HG02870 (cell line): Measurements from ENCODE around the gene PTER.

Experiments
- ATAC-seq: cut with Tn5 transposase; IDR thresholded peaks from one replicate; pipeline ENCODE4 v1.9.1; 2021; ENCODE audit warnings: mild to moderate bottlenecking, moderate library complexity; ENCODE audit not compliant: unreplicated experiment

PTER gene

GRCh38 chr10:16436758-16437539 is at the start of gene PTER:
Gene PTER, plus strand, starts transcription at chr10:16437010. Its CDS starts 47,375 bp downstream, at chr10:16484385.
- peak; percentile 97 for ATAC-seq

GRCh38 chr10:16392531-16393069 is 44.2 kb upstream of the PTER start:
- ATAC-seq = no peak

GRCh38 chr10:16393271-16393858 is 43.4 kb upstream of the PTER start:
- no peak for ATAC-seq

GRCh38 chr10:16401416-16401815 is 35.4 kb upstream of the PTER start:
- no peak for ATAC-seq

- no peak for ATAC-seq
Observed at GRCh38 chr10:16408379-16408778, 28.4 kb upstream of the PTER start.

GRCh38 chr10:16417341-16417740 is 19.5 kb upstream of the PTER start:
- ATAC-seq = no peak

- no peak for ATAC-seq
Observed at GRCh38 chr10:16423599-16423998, 13.2 kb upstream of the PTER start.

GRCh38 chr10:16425449-16425848 is 11.4 kb upstream of the PTER start:
- ATAC-seq = no peak

GRCh38 chr10:16429539-16429938 is 7.3 kb upstream of the PTER start:
- no peak for ATAC-seq

GRCh38 chr10:16436367-16436757 is 448 bp upstream of the PTER start:
- ATAC-seq = peak; percentile 1

GRCh38 chr10:16437540-16437894 is 707 bp downstream of the PTER start:
- no peak for ATAC-seq

- ATAC-seq = no peak
Observed at GRCh38 chr10:16439295-16439694, 2.5 kb downstream of the PTER start.

GRCh38 chr10:16440396-16441133 is 3.8 kb downstream of the PTER start:
- no peak for ATAC-seq

GRCh38 chr10:16441173-16441840 is 4.5 kb downstream of the PTER start:
- ATAC-seq = no peak

- no peak for ATAC-seq
Observed at GRCh38 chr10:16442914-16443313, 6.1 kb downstream of the PTER start.

- no peak for ATAC-seq
Observed at GRCh38 chr10:16445770-16446469, 9.1 kb downstream of the PTER start.

- no peak for ATAC-seq
Observed at GRCh38 chr10:16449454-16449853, 12.6 kb downstream of the PTER start.

GRCh38 chr10:16458166-16458955 is 21.6 kb downstream of the PTER start:
- peak; percentile 71 for ATAC-seq

GRCh38 chr10:16459423-16459939 is 22.7 kb downstream of the PTER start:
- no peak for ATAC-seq

- ATAC-seq = no peak
Observed at GRCh38 chr10:16466001-16466400, 29.2 kb downstream of the PTER start.
